GM15510 (cell line): ENCODE data around the gene CDH23.

ENCODE experiments used
- POLR2A ChIP-seq: IDR thresholded peaks from 3 replicates; pipeline ENCODE4 v1.6.1; 2011; ENCODE audit warnings: borderline replicate concordance; ENCODE audit not compliant: insufficient read length; ENCODE audit errors: extremely low read depth

CDH23 gene

GRCh38 chr10:71363936-71364335 is 32.8 kb upstream of the CDH23 start:
- no peak for TF ChIP-seq POLR2A

DNA sequence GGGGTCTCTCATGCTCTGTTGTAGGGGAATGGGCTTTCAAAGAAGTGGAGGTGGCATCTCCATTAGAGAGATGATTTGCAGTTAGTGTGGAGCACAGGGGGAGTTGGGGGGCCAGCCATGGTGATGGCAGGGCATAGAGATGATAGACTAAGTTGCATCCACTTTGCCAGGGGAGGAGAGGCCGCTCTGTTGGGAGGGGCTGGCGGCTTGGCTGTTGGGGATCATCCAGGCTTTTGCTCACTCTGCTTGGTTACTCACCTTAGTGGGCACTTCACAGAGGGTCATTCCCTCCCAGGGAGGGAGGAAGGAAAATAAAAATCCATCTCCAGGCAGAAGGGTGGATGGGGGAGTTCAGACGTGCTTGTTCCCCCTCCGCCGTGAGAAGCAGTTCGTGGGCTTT is 31.4 kb upstream of the CDH23 start:
- no peak for TF ChIP-seq POLR2A

DNA sequence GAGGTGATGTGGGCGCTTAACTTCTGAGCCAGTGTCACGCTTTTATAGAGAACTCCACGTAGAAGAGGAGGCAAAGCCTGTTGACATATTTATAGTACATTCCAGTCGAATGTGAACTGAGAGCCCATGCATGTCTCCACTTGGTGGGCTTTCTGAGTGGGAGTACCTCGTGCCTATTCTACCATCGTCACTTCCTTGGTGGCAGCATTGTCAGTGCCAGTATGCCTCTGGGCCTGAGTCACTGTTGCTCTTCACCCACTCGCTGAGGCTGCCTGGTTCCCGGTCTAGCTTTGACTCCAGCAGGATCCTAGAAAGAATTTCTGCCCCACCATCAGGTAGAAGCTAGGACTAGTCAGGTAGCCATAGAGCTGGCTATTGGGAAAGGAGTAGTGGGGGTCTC is 30.0 kb upstream of the CDH23 start:
- TF ChIP-seq POLR2A = no peak

DNA sequence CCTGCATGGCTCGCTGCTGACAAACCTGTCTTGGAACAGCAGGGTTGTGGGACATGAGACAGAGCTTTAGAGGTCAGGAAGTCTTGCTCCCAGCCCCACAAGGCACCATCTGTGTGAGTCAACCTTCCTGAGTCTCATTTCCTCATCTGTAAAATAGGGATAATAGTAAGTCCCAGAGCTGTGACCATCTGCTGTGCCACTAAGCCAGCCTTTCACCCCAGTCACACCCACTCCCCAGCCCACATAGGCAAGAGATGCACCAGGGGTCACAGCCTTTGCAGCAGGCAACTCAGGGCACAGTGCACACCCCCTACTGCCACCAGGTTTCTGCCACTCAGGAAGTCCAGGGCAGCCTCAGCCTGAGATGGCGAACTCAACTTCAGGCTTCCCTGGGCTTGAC is 29.4 kb upstream of the CDH23 start:
- no peak for TF ChIP-seq POLR2A

GRCh38 chr10:71368176-71368575 is 28.5 kb upstream of the CDH23 start:
- no peak for TF ChIP-seq POLR2A

GRCh38 chr10:71368643-71369042 is 28.1 kb upstream of the CDH23 start:
- TF ChIP-seq POLR2A = no peak

DNA sequence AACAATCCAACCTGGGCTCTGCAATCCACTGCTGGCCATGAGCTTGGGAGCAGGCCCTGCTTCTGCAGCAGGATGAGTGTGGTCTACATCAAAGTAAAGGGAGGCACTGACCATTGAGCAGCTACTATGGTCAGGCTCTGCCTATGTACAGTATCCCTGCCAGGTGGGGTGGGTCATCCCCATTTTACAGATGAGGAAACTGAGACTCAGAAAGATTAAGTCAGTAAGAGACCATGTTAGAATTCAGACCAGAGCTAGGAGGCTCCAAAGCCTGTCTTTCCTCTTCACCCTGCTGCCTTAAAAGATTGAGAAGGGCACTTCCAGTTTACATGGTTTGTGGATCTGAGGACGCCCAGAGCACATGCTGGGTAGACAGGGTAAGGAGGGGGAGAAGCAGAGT is 27.1 kb upstream of the CDH23 start:
- TF ChIP-seq POLR2A = no peak

GRCh38 chr10:71370031-71370430 is 26.7 kb upstream of the CDH23 start:
- no peak for TF ChIP-seq POLR2A

- no peak for TF ChIP-seq POLR2A
Observed at GRCh38 chr10:71371750-71372166, 25.0 kb upstream of the CDH23 start.

- no peak for TF ChIP-seq POLR2A
Observed at GRCh38 chr10:71372882-71373495, 23.7 kb upstream of the CDH23 start.

- TF ChIP-seq POLR2A = no peak
Observed at GRCh38 chr10:71374481-71375233, 22.1 kb upstream of the CDH23 start.

GRCh38 chr10:71375952-71376351 is 20.8 kb upstream of the CDH23 start:
- TF ChIP-seq POLR2A = no peak

DNA sequence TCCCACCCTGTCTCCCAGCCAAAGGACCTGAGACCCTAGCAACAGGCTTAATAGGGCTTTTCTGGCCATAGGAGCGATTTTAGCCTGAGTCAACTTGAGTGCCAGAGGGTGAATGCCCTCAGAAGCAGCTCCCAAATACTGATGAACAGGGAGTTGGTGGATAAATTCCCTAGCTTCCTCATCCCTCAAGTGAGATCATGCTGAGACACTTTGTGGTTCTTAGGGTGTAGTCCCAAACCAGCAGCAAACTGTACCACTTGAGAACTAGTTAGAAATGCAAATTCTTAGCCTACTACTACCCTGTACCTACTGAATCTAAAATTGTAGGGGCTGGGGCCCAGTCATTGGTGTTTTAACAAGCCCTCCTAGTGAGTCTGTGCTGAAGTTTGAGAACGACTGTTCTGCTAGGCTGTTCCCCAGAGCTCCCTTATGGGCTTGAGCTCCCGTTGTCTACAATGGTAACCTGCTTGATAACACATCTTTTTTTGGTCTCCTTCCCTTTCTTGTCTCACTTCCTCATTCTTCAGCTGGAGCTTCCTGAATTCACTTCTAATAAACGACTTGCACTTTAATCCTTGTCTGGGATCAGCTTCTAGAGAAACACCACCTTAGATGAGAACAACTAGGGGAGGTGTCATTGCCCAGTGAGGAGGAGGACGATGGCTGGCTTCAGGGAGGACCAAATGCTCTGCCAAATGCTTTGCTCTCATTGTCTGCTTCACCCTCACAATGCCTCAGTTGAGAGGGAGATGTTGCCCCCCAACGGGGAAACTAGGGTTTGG is 18.2 kb upstream of the CDH23 start:
- no peak for TF ChIP-seq POLR2A

DNA sequence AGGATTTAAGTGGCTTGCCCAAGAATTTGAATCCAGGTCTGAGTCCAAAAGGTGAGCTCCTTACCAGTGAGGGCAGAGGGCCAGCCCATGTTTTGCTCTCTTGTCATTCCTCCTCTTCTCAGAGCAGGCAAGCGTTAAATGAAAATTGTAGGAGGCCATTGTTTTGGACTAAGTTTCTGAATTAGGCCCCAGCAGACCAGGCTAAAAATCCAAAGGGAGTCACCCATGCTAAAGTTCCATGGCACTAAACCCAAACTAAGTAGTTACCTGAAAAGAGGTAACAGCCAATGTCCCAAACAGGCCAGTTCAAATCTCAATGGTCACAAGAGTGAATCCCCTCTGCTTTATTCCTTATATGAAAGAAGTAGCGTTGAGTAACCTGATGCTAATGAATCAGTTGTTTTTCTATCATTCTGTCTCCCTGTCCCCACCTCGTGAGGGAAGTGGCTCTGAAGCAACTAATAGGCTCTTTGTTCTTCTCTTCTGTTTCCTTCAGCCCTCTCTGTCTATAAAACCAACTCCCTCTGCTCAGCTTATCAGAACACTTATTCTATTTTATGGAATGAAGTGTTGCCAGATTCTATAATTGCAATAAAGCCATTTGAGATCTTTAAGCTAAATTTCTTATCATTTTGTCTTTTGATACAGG is 17.5 kb upstream of the CDH23 start:
- no peak for TF ChIP-seq POLR2A

DNA sequence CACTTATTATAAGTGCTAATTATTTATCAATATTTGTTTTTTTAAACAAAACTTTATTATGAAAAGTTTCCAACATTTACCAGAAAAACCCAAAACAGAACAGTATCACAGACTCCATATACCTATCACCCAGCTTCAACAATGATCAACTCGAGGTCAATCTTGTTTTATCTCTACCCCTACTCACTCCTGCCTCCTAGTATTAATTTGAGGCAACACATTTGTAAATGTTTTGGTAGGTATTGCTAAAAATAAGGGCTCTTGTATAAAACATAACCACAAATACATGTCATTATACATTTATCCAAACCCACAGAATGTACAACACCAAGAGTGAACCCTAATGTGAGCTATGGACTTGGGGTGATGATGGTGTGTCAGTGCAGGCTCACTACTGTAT is 15.9 kb upstream of the CDH23 start:
- no peak for TF ChIP-seq POLR2A
